A673 (cell line): ENCODE measurements around the gene CD69. TPM values are rescaled to one million over a fixed set of nuclear protein-coding genes. Genes with fewer than 3 reads are reported as not detected.

Experiments
- BruUV-seq: library from RNA; stranded (reverse); fragments of 400-500 nt; replicated peaks from 2 replicates; lab custom pipeline; 2021; lab: Mats Ljungman, UMichigan
- CTCF ChIA-PET: fragments of 300-600 bp; sonication (Branson Sonifier 250); formaldehyde crosslinking; loops from one replicate; lab custom pipeline; 2022; ENCODE audit warnings: antibody characterized with exemption; lab: Charles Lee
- POLR2A ChIA-PET: fragments of 300-600 bp; sonication (Branson Sonifier 250); formaldehyde crosslinking; loops from one replicate; lab custom pipeline; 2022; ENCODE audit warnings: antibody characterized with exemption; ENCODE audit not compliant: low non-redundant PET; lab: Charles Lee
- DNase-seq: peaks from one replicate; pipeline ENCODE4 v3.0.0-alpha.2; 2015; ENCODE audit warnings: low spot score
- H3K27ac ChIP-seq: fragments of 200-600 bp; sonication (generic); 2 replicates; pipeline ENCODE4 v1.5.1; 2016; ENCODE audit warnings: mixed run types, low read depth, mild to moderate bottlenecking, mixed read lengths, antibody characterized with exemption, low read length; ENCODE audit not compliant: poor library complexity, severe bottlenecking
- H3K27me3 ChIP-seq: fragments of 200-600 bp; sonication (generic); replicated peaks from 2 replicates; pipeline ENCODE4 v1.6.1; 2017; ENCODE audit warnings: mixed run types, low read depth, mild to moderate bottlenecking, mixed read lengths, antibody characterized with exemption, low read length; ENCODE audit not compliant: insufficient read depth, poor library complexity
- H3K36me3 ChIP-seq: fragments of 200-600 bp; sonication (generic); 2 replicates; pipeline ENCODE4 v1.6.1; 2016; ENCODE audit warnings: mixed run types, mild to moderate bottlenecking, mixed read lengths, antibody characterized with exemption, low read length; ENCODE audit not compliant: insufficient read depth, poor library complexity, severe bottlenecking
- H3K4me1 ChIP-seq: fragments of 200-600 bp; sonication (generic); 2 replicates; pipeline ENCODE4 v1.6.1; 2017; ENCODE audit warnings: mixed run types, mild to moderate bottlenecking, mixed read lengths, antibody characterized with exemption, low read length; ENCODE audit not compliant: insufficient read depth, poor library complexity, severe bottlenecking
- H3K4me3 ChIP-seq: fragments of 200-600 bp; sonication (generic); 2 replicates; pipeline ENCODE4 v1.5.1; 2016; ENCODE audit warnings: low read depth, mixed run types, mild to moderate bottlenecking, mixed read lengths, low read length; ENCODE audit not compliant: poor library complexity, severe bottlenecking
- H3K9me3 ChIP-seq: fragments of 200-600 bp; sonication (generic); 2 replicates; pipeline ENCODE4 v1.6.1; 2016; ENCODE audit warnings: mixed run types, low read depth, mild to moderate bottlenecking, mixed read lengths, antibody characterized with exemption, low read length; ENCODE audit not compliant: poor library complexity, severe bottlenecking
- EZH2 ChIP-seq: fragments of 200-600 bp; sonication (generic); IDR thresholded peaks from 2 replicates; pipeline ENCODE4 v1.6.1; 2017; ENCODE audit warnings: borderline replicate concordance, low read depth, mild to moderate bottlenecking, mixed read lengths, antibody characterized with exemption, low read length; ENCODE audit not compliant: poor library complexity, severe bottlenecking
- intact Hi-C: fragments of 100-400 bp; cut with micrococcal nuclease; formaldehyde crosslinking; loops from one replicate; pipeline ENCODE4 v1.10.0; 2022; ENCODE audit not compliant: unreplicated experiment
- total RNA-seq: library from RNA; stranded (reverse); gene quantifications from 2 replicates; pipeline ENCODE4 v1.2.3, GENCODE V29; 2021
- TF ChIP-seq, protein P1 (sequence below): fragments of 300-800, 200-600 bp; sonication (generic); conservative IDR thresholded peaks from 2 replicates; pipeline ENCODE4 v1.5.1; 2017; ENCODE audit warnings: low read depth, mild to moderate bottlenecking, antibody characterized with exemption, low read length, moderate library complexity, mixed read lengths

Gene CD69
- total RNA-seq, 1 experiment from 2014 or later = not detected

DNA sequence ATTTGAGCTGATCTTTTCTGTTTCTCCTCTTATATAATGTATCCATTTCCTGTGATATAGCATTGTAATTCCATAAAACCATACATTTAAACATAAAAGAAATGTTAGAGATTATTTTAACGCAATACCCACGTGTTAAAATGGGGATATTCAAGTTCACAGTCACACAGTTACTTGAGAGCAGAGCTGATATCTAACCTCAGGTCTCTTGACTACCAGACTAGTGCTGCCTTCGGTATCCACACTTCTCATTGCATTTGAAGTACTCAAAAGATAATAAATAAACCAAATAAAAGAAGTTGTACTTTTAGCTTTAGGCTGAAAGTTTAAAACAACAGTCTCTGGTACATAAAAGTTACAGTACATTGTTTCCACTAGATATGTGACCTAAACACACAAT, 30.7 kb downstream of the CD69 start:
- H3K27ac ChIP-seq = no peak overlapping the region
- DNase-seq = no peak
- BruUV-seq = no TSS peak
- POLR2A ChIA-PET = no interaction called here
- H3K27me3 ChIP-seq = peaks cover 22% of the 10 kb centered on the region
- CTCF ChIA-PET = no interaction called here
- no peak for TF ChIP-seq EZH2
- TF ChIP-seq, protein P1, sequence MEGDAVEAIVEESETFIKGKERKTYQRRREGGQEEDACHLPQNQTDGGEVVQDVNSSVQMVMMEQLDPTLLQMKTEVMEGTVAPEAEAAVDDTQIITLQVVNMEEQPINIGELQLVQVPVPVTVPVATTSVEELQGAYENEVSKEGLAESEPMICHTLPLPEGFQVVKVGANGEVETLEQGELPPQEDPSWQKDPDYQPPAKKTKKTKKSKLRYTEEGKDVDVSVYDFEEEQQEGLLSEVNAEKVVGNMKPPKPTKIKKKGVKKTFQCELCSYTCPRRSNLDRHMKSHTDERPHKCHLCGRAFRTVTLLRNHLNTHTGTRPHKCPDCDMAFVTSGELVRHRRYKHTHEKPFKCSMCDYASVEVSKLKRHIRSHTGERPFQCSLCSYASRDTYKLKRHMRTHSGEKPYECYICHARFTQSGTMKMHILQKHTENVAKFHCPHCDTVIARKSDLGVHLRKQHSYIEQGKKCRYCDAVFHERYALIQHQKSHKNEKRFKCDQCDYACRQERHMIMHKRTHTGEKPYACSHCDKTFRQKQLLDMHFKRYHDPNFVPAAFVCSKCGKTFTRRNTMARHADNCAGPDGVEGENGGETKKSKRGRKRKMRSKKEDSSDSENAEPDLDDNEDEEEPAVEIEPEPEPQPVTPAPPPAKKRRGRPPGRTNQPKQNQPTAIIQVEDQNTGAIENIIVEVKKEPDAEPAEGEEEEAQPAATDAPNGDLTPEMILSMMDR = no peak
- no peaks in the 10 kb centered on the region for H3K36me3 ChIP-seq
- no peaks in the 10 kb centered on the region for H3K4me1 ChIP-seq
- intact Hi-C loops = no loop called here
- no peak overlapping the region for H3K4me3 ChIP-seq
- no peaks in the 10 kb centered on the region for H3K9me3 ChIP-seq

DNA sequence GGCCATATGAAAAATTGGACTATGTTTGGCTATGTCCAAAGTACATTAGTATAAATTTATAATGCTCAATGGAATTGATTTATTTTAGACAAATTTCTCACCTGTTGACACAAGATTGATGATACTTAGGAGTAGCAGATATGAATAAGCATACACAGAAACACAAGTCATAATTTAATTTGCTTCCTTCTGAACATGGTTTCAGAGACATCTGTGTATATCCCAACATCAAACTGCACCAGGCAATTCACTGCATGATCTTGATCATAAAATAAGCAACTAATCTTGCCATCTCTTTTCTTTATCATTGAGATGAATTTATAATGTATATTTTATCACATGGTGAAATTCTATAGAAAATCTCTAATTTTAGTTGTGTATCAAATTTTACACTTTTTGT, 31.6 kb downstream of the CD69 start:
- ChIA-PET POLR2A (no interaction called here), CTCF (no interaction called here)
- TF ChIP-seq, protein P1 = no peak
- TF ChIP-seq EZH2 = no peak
- H3K27ac ChIP-seq = no peak overlapping the region
- no peak for DNase-seq
- H3K4me1 ChIP-seq = no peaks in the 10 kb centered on the region
- H3K36me3 ChIP-seq = no peaks in the 10 kb centered on the region
- no TSS peak for BruUV-seq
- no peaks in the 10 kb centered on the region for H3K9me3 ChIP-seq
- intact Hi-C loops = no loop called here
- H3K27me3 ChIP-seq = peaks cover 26% of the 10 kb centered on the region
- H3K4me3 ChIP-seq = no peak overlapping the region

DNA sequence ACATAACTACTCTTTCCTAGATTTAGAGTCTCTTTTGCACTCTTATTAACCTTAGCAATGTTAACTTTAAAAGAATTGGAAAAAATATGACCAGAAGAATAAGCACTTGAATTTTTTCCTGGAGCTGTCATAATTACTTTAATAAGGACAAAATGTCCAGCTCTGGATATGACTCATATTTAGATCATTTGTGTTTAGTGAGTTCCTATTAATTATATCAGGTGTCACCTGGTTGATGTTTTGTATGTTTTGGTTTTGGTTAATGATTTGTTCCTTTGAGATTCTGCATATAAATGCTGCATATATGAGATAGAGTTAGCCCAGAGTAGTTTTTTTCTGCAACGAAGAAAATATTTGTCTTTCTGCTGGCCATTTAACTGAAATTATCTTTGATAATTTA, 32.9 kb downstream of the CD69 start:
- no TSS peak for BruUV-seq
- no peak overlapping the region for H3K27ac ChIP-seq
- no peaks in the 10 kb centered on the region for H3K9me3 ChIP-seq
- TF ChIP-seq, protein P1 = no peak
- no peak for TF ChIP-seq EZH2
- H3K4me3 ChIP-seq = no peak overlapping the region
- H3K36me3 ChIP-seq = no peaks in the 10 kb centered on the region
- ChIA-PET POLR2A (no interaction called here), CTCF (no interaction called here)
- DNase-seq = no peak
- intact Hi-C loops = no loop called here
- peaks cover 32% of the 10 kb centered on the region for H3K27me3 ChIP-seq
- H3K4me1 ChIP-seq = no peaks in the 10 kb centered on the region
